HG03045 (cell line): Measurements from ENCODE around the gene FTO.

Experiments used
- ATAC-seq: cut with Tn5 transposase; IDR thresholded peaks from one replicate; pipeline ENCODE4 v1.9.1; 2021; ENCODE audit warnings: mild to moderate bottlenecking, moderate library complexity; ENCODE audit not compliant: unreplicated experiment

The FTO gene

DNA sequence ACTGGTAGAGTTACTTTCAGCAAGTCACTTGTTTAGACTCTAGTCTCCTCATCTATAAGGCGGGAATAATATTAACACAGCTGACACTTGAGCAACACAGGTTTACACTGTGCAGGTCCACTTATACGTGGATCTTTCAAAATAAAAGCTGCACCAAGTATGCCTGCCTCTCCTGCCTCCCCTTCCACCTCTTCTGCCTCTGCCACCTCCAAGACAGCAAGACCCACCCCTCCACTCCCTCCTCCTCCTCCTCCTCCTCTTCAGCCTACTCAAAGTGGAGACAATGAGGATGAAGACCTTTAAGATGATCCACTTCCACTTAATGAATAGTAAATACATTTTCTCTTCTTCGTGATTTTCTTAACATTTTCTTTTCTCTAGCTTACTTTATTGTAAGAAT lies 285.6 kb downstream of the FTO start:
- ATAC-seq: no peak

DNA sequence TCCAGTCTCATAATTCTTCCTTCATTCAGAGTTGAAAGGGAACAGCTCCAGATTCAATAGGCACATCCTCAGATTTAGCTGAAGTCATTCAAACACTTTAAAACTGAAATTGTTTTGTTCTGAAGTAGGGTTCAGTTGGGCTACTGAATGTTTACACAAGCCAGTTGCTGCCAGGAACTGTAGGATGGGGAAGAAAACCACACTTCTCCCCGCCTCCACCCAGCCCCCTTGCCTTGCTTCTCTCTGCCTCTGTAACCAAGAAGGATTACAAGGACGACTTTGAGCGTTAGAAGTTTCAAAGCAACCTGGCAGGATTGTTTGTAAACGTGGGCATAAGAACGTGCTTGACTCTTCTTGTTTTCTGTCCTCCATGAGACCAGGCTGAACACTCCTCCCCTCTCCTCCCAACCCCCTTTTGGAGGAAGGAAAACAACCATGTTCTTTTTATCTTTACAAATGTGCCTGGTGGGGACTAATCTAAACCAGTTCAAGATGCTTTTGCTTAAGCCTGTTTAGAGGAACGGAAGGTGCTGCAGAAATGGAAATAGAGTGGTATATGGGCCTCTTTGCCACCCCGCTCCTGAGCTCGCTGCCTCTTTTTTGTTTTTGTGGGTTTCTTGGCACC lies 287.9 kb downstream of the FTO start:
- ATAC-seq: no peak

DNA sequence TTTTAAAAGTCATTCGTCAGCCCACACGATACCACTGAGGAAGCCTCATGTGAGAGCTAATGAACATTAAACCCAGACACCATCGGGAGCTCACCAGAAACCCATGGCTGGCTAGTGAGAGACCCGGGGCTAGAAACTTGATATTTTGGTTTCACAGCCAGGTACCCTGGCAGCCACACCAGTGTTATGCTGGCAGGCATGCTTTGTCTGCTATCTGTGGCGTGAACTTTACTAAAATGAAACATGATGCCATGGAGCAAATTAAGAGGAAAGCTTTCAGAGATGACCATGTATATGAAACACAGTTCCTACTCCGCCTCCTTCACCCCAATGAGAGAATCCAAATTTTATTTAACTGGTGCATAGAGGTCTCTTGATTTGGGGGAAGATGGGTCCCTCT lies 291.4 kb downstream of the FTO start:
- no peak for ATAC-seq

DNA sequence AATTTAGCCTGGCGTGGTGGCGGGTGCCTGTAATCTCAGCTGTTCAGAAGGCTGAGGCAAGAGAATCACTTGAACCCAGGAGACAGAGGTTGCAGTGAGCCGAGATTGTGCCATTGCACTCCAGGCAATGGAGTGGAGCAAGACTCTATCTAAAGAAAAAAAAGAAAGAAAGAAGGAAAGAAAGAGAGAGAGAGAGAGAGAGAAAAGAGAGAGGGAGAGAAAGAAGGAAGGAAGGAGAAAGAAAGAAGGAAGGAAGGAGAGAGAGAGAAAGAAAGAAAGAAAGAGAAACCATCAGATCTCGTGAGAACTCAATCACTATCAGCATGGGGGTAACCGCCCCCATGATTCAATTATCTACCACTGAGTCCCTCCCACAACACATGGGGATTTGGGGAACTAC lies 293.0 kb downstream of the FTO start:
- ATAC-seq: no peak

DNA sequence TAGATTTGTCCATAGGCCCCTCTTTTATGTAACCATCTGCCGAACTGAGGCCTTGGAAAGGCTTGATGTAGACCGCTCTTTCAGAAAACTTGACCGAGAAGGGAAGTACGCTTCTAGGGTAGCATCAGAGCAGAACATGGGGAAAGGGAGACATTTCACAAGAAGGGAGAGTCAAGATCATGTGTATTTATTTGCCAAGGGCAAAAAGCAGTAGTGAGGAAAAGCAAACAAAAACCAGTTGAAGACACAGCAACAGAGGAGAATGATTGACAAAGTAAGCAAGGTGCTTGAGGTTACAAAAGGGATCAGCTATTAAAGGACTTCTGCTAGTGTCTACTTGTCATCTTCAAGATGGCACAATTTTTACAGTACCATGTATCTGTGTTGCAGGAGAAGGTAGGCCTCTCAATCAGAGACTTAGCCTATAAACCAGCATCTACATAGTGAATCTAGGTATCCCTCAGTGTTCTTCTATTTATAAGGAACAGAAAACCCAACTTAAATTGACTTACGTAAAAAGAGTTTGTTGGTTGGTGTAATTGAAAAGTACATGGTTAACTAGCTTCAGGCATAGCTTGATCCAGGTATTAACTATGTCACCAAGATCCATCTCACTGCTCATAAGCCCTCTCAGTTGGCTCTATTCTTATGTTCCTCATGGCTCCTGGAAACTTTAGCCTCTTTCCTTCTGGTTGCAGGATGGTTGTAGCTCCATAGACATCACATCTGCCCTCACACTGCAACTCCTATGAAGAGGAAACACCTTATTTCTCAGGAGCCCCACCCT lies 294.3 kb downstream of the FTO start:
- ATAC-seq: no peak

DNA sequence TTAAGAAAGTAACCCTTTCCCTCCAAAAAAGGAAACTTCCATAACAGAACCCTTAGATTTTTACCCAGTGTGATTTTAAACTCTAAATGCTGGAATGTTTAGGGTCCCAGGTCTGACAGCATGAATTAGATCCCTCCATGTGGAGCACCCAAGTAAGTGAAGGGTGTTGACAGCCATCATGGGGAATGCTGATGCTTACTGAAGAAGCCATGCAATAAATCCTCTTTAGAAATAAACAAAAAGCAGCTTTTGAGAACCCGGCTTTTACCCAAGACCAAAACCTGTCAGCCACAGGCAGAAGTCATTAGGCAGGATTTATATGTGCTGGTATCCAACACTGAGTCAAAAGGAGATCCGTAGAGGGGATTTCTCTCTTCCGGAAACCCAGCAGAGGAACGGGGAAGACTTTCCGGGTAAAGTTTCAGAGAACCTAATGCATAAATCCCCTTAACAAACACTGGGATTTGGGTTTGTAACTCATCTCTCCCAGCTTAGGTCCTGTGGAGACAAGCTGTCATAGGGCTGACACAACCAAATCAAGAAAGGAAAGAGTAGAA lies 295.1 kb downstream of the FTO start:
- ATAC-seq: no peak

DNA sequence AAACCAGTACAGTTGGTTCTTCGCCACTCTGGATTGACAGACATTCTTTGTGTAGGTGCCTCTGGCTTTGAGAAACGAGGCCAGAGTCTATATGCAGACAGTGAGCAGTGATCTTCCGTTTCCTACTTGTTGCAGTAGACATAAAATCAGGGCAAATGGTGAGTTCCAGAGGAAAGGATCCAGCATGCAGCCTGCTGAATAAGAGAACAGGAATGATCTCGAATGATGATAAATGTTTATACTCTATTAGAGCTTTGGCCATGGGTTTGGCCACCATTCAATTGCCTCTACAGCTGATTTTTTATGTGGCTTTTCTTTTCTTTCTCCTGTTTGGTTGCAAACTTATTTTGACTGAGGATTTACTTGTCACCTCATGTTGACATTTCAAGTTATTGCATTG lies 295.9 kb downstream of the FTO start:
- ATAC-seq: no peak

DNA sequence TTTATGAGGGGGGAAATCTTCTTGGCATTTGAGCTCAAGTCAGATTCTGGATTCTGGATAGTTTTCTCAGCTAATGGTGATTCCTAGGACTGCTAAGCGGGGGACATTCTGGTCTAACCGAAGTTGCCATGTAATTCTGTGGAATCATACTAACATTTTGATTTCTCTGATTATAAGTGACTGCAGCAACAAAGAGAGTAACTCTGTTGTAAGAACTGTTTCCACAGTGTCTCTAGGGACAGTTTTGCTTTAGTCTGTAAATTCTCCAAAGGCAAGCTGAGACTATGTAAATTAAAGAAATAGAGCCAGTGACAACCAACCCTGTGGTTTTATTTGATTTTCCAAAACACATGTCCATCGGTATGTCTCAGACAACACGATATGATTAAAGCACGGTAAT lies 296.4 kb downstream of the FTO start:
- ATAC-seq: no peak

DNA sequence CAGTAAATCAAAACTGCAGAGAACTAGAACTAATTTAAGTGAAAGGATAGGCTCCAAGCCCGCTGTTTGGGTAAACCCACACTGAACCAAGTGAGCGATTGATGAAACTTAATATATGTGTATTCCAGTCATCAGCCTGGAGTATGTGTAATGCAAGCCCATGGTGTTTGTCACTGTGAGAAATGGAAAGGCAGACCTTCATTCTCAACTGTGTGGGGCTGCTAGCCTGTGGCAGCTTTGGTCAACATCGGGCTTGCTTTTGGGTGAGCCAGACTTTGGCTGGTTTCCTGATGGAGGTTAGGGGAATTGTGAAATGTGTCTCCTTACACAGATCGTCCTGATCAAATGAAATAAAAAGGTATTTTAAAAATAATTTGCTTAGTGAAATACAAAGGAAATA lies 302.7 kb downstream of the FTO start:
- ATAC-seq: no peak

DNA sequence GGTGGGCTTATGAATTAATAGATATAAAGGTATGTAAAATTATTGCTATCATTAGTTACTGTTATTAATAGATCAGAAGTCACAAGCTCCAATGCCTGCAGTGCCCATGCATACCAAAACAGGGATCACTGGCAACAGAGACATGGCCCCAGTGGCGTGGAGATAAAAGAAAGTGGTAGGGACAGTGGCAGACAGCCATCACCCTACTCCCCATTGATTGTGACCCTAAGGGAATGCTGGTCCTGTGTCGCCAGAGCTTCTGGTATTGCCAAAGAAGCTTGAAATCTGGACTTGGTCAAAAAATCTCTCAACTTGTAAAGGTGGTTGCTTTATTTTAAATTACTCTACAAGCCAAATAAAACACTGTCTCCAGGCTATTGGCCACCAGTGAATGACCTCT lies 303.5 kb downstream of the FTO start:
- ATAC-seq: no peak

DNA sequence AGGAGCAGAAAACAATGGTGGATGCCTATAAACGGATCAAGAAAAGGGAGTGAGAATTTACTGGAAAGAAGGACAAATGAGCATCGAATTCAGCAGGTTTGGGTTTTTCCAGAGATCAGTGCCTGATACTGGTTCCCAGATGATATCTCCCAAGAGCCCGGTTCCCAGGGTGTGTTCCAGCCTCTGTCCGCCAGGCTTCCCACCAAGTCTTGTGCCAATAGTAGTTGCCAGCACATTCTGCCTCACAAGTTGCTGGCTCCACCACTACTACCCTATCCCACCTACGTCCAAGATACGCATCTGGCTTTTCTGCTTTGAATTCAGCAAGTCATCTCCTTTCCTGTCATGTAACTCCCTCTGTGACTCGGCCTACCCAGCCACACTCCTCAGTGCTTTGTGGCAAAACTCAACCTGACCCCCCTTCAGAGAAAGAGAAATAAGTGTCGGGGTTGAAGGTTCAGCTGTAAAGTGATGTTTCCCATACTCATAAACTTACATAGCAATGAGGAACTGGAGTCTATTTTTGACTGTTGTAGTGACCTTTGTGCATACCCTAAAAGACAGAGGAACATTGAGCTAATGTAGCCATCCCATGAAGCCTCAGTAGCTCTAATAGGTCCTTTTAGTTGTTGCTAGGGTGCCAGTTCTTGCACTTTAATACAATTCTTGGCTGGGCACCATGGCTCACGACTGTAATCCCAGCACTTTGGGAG lies 305.7 kb downstream of the FTO start:
- ATAC-seq: no peak

DNA sequence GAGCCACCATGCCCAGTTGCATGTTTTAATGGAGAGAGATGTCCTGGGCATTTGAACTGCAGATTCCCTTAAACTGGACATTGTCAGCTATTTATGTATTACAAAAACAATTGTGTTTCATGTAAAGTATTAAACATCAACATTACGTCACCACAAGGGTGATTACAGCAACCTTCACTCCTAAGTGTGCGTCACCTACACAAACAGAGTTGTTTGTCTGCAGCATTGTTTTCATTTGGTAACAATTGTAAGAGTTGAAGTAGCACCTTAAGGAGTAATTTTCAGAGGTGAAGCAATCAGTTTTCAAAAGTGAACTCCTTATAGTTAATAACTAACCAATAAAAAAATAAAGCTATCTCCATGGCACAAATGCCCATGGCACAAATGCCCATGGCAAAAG lies 311.2 kb downstream of the FTO start:
- ATAC-seq: no peak

DNA sequence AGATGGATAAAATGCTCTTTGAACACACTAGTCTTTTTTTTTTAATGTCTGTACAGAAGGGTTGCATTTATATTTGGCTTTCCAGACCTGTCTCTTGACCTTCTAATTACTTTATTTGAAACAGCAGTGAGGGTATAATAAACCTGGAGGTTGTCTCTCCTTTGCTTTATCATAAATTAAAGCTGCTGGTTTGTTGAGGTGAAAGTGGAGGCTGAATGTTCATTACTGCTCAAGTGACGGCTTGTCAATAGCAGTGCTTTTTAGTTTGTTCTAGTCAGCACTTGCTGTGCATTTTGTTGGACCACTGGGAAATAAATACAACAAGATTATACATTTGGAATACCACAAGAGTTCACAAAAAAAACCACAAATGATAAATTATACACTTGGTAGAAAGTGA lies 318.4 kb downstream of the FTO start:
- ATAC-seq: no peak

DNA sequence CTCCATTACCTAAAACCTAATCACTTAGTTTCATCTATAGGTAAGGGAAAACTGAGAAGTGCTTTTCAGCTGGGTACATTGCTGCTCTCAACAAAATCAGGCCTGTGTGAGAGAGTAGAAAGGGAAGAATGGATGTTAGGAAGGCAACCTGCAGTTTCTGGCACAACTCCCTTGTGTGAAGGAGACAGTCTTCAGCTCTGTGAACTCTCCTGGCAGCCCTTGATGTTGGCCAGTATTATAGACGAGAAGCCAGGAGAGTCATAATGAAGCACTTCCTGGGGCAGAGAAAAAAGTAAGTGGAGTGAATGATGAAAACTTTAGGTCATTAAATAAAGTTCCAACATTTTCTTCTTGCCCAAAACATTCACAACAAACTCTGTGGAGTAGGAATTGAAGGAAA lies 322.5 kb downstream of the FTO start:
- no peak for ATAC-seq

DNA sequence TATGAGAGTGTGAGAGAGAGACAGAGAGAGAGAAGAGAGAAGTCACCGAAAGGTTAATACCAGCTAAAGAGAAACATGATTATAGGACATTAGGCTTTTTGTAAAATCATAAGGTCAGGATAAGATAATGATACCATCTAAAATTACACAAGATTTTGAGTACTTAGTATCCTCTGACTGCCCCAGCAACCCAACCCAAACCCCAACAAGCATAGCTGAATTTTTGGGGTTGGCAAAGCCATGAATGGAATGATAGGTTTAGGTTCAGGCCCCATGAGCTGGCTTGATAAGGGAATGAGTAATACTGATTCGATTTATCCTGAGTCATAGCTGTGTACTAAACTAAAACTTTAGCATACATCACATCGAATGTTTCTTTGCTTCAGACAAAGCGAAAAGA lies 323.1 kb downstream of the FTO start:
- ATAC-seq: no peak

DNA sequence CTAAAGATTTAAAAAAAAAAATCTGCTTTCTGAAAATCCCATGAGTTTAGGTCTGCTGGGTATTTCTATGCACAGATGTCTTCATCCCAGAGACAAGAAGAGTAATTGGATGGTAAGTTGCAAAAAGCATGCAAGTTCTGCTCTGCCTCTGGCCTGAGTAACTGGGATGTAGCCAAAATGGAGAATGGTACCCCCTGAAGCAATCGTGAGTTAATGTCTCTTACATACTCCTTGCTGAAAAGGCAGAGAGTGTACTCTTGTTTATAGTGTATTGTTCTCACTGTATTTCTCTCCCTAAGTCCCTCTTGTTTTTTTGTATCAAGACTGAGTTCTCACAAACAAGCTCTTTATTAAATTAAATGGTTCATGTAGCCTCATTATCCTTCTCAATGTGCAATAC lies 323.6 kb downstream of the FTO start:
- ATAC-seq: no peak

DNA sequence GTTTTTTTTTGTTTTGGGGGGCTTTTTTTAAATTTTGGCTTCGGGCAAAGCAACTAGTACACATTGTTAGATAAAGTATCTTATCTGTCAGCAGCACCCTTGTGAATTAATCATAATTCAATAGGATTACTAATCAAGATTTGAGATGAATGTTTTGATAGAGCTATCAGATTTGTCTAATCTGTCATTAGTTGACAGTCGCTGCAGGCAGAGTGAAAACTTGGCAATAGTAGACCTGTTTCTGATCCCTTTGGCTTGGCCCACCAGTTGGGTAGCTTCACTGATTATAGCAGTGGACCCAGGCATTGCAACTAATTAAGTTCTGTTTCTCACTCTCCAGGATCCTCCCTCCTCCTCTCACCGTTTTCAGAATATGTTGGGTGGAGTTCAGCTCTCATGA lies 324.0 kb downstream of the FTO start:
- ATAC-seq: no peak

DNA sequence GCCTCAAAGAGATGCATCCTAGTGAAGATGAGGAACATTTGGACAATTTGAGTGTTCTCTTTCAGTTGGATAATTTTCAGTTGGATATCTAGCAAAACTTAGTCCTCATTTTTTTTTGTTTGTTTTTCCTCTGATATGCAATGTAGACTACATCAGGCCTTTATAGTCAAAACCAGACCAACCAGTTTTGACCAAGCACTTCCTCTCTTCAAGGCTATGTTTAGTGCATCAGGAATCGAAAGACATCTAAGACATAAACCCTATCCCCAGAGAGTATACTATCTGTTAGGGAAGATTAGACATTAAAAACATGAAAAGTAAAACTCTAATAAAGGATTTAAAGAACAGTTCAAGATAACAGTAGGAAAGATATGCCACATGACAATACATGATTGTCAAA lies 326.5 kb downstream of the FTO start:
- ATAC-seq: no peak

DNA sequence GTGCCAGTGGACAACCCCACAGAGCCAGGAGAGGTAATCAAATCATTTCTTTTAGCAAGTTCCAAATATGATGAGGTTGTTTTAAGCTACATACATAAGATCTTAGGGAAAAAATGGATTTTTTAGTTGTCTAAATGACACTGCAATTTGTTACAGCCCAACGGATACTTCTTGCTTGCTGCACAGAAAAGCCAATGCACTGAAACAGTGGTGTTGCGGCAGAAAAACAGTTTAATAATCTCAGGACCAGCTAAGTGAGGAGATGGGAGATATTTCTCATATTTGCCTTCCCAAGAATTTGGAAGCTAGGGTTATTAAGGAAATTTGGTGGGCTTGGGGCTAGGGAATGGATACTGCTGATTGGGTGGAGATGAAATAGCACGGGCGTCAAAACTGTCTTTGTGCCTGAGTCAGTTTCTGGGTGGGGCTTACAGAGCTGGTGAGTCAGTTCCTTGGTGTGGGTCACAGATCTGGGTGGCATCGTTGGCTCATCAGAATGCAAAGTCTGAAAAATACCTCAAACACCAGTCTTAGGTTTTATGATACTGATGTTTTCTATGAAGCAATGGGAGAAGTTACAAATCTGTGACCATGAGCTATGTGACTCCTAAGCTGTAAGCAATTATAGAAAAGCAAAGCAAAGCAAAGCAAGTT lies 327.3 kb downstream of the FTO start:
- no peak for ATAC-seq

DNA sequence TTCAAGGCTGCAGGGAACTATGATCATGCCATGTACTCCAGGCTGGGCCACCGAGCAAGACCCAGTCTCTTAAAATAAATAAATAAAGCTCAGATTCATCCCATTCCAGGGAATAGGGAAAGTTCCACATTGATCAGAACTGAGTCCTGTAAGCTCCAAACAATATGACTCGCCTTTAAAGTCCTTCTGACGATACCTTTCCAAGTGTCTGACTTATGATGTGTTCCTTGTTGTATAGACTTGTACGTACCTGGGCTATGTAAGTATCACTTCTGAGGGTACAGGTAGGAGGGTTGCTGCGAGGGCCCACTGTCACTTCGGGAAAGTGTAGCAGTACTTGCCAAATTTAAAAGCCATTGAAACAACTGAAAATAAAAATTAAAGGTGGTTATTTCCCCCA lies 329.8 kb downstream of the FTO start:
- no peak for ATAC-seq

DNA sequence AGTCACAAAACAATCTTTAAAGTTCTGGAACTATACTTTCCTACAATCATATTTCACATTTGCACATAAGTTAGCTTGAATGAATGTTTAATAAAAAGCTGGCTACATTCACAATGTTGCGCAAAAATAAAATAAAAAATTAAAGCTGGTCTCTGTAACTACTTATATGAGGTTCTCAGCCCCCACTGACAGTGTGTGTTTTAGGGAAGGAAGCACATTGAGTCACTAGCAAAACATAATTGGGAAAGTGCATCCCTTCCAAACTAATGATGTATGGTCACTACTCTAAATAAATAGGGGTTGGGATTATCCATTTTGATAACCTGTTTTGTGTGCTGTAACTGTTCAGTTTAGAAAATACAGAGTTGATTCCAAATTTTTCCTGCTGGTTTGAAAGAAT lies 330.7 kb downstream of the FTO start:
- no peak for ATAC-seq
